GM18868 (cell line): ENCODE measurements around the gene RHOD.

ENCODE experiments used
- ATAC-seq: cut with Tn5 transposase; IDR thresholded peaks from one replicate; pipeline ENCODE4 v1.9.1; 2021; ENCODE audit warnings: mild to moderate bottlenecking, moderate library complexity; ENCODE audit not compliant: unreplicated experiment

Gene RHOD

DNA sequence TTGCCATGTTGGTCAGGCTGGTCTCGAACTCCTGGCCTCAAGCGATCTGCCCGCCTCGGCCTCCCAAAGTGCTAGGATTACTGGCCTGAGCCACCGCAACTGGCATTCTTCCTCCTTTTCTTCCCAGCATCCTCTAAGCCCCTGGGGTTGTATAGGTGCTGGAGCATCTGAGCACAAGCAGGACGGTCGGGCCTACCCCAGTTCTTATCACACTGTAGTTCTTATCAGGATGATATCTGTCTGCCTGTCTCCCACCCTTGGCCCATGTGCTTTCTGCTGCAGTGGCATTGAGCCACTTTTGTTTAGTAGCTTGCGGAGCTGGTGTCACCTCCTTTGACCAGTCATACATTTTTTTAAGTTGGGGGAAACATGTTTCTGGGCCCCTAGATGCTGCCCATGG lies 1.9 kb downstream of the RHOD start:
- ATAC-seq: no peak

DNA sequence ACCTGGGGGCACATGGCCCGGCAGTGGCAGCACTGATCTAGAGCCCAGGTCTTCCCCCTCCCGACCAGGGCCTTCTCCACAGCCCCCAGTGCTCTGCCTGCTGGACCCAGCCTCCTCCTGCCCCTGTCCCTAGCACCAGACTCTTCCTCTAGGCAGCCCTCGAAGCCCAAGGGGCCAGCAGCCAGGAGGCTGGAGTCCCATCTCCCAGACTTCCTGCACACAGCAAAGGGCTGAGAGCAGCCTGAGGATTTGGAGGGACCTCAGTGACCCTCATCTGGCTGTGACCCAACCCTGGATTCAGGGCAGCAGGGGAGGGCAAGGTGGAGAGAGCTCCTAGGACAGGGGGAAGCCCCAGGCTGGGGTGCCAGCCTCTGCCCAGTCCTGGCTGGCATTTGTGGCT lies 3.0 kb downstream of the RHOD start:
- no peak for ATAC-seq

DNA sequence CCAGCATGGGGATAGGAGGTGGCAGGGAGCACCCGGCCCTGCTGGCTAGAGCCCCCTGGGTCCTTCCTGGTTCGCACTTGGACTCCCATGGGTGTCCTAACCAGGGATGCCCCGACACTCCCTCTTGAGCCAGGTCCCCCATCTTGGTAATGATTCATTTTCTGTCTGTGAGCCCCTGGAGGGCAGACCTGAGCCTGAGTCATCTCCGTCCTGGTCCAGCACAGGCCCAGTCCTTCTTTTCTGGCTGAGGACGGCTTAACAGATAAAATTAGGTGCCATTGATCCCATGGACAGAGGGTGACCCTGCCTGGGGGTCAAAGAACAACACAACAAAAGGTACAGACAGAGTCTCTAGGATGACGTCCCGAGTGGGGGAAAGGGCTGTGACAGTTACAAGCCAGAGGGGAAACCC lies 3.5 kb downstream of the RHOD start:
- no peak for ATAC-seq

DNA sequence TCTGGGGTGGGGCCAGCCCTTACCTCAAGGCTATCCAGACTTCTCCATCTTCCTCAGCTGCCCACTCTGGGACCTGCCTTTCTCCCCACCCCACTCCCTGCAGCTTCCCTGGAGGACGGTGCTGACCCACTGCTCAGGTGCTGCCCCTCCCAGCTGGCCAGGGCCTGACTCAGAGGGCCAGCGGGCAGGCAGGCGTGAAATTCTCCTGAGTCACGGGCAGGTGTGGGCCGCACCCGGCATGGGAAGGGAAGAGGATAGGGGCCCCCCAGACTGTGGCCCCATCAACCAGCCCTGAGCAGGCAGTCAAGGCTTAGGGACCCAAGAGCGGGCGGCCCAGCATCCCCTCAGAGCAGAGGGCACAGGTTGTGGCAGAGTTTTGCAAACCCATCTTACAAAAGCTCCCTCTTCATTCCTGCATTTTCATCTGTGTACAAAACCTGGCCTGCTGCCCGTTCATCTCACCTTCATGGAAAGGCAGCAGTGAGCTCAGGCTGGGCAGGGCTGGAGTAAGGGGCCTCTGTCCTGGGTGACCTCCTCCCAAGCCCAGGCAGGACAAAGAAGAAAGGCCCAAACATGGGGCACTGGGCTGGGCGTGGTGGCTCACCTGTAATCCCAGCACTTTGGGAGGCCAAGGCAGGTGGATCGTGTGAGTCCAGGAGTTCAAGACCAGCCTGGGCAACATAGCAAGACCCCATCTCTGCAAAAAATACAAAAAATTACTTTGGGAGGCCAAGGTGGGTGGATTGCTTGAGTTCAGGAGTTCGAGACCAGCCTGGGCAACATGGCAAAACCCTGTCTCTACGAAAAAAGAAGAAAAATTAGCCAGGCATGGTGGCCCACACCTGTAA lies 6.1 kb downstream of the RHOD start:
- no peak for ATAC-seq

DNA sequence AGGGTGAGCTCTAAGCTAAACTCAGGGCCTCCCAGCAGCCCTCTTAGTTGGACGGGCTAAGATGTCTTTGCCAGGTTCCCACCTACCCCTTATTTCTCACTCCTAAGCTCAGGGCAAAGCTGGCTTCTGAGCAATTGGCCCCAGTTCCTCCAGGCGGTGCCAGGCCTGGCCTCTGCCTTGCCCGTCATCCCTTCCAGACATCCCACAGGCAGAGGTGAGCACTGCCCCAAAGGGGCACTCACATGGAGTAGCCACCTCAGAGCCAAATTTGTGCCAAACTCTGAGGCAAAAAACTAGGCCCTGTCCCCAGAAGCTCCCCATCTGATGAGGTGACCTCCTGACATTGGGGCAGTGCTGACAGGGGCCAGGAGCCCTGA lies 9.7 kb downstream of the RHOD start:
- no peak for ATAC-seq

DNA sequence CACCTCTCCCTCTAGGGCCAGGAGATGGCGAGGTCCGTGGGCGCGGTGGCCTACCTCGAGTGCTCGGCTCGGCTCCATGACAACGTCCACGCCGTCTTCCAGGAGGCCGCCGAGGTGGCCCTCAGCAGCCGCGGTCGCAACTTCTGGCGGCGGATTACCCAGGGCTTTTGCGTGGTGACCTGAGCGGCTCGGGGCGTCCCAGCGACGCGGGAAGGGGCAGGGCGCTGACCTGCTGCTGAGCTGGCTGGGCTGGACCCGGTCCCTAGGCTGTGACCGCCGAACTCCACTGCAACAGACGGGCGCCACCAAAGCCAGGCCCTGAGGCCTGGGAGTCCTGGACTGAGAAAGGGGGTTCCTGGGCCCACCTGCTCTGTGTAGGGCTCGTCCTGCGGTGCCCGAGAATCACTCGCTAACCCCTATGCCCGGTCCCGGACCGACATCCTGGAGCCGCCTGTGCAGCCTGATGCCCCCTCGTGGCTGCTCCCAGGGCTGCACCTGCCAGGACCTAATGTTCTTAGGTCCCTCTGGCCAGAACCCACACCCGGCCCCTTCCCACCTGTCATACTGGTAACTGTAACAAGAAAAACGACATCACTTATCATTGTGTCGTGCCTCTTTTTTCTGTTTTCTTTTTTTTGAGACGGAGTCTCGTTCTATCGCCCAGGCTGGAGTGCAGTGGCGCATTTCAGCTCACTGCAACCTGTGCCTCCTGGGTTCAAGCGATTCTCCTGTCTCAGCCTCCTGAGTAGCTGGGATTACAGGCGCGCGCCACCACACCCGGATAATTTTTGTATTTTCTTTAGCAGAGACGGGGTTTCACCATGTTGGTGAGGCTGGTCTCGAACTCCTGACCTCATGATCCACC lies 15.0 kb downstream of the RHOD start:
- no peak for ATAC-seq

DNA sequence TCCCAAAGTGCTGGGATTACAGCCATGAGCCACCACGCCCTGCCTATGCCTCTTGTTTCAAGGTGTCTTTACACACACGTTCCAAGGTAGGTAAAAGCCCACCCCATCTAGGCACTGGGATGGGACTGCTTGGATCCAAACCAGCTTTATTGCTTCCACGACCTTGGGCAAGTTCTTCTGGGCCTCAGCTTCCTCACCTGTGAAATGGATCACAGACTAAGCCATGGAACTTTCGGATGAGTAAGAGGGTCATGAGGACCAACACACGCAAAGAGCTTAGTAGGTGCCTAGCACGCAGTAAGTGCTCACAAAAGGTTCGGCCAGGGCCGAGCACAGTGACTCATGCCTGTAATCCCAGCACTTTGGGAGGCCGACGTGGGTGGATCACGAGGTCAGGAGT lies 15.6 kb downstream of the RHOD start:
- no peak for ATAC-seq

DNA sequence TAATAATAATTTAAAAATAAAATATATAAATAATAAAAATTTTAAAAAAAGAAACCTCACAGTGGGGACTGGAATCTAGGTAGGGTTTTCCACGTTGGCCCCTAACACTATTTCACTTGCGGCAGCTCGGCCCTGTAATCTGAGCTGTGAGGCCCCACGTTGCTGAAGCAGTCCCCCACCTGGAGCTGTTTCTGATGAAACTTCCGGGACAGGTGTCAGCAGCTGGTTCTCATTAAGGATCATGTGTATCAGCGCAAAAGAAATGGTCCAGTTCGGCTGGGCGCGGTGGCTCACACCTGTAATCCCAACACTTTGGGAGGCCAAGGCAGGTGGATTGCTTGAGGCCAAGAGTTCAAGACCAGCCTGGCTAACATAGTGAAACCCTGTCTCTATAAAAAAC lies 17.3 kb downstream of the RHOD start:
- no peak for ATAC-seq

DNA sequence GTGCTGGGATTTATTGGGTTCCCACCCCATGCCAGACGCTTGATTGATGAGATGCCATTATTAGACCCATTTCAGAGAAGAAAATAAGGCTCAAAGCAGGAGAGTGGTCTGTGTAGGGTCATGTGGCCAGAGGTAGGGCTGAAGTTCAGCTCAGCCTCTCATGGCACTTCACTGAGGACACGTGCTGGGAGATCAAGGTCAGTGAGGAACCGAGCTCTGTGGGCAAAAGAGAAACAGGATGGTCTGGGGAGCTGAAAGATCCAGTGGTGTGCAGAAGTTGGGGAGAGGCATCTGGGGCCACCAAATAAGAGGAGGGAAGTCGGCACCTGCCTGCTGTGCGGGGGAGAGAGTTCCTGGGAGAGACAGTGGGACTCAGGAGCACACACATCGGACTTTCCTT lies 19.6 kb downstream of the RHOD start:
- no peak for ATAC-seq

DNA sequence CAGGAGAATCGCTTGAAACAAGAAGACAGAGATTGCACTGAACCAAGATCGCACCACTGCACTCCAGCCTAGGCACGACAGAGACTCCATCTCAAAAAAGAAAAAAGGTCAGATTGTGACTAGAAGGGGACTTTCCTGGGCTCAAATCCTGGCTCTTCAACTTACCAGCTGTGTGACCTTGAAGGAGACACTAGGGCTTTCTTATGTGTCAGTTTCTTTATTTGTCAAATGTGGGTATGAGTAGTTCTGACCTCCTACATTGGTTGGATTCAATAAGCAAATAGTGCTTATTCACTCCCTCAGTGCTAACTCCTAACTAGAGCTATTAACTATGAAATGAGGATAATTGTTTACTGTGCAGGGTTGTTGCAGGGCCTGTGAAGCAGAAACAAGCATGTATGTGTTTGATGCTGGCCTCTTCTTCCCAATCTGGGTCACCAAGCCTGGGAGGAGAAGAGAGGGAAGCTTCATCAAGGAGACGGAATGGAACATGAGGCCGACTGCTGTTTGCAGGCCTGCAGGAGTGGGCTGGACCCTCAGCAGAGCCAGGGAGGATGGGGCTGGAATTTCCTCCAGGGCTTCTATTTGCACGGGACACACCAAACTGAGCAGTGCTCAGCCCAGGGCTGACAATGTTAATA lies 22.5 kb downstream of the RHOD start:
- ATAC-seq: no peak

DNA sequence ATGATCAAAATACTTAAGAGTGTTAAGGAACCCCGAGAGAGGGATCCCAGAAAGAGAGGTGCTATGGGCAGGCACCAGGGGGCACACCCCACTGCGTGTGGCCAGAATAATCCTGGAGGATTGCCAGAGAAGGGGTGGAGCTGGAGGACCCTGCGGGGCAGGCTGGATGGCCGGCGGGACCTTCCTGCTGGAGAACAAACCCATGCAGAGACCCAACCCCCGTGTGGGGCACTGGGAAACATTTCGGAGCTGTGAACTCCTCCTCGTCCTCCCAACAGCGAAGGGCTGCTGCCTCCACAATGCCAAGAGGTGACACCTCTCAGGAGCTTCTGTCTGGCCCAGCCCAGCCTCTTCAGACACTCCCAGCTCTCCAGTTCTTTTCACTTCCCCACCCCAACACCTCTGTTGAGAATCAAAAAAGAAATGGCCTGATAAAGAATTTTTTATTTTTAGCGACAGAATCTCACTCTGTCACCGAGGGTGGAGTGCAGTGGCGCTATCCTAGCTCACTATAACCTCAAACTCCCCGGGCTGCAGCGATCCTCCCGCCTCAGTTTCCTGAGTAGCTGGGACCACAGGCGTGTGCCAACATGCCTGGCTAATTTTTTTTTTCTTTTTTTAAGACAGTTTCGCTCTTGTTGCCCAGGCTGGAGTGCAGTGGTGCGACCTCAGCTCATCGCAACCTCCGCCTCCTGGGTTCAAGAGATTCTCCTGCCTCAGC lies 25.6 kb downstream of the RHOD start:
- ATAC-seq: no peak

DNA sequence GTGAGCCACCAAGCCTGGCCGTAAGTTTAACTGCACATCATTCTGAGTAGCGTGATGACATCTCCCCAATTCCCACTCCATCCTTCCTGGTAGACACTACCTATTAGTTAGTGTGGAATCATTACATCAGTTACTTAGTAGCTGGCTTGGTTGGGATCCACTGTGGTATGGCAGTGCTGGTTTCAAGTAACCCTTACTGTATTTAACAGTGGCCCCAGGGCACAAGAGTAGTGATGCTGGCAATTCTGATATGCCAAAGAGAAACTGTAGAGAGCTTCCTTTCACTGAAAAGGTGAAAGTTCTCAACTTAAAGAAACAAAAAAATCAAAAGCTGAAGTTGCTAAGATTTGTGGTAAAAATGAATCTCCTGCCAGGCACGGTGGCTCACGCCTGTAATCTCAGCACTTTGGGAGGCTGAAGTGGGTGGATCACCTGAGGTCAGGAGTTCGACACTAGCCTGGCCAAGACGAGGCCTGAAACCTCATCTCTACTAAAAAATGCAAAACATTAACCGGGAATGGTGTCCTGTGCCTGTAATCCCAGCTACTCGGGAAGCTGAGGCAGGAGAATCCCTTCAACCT lies 27.2 kb downstream of the RHOD start:
- ATAC-seq: no peak

DNA sequence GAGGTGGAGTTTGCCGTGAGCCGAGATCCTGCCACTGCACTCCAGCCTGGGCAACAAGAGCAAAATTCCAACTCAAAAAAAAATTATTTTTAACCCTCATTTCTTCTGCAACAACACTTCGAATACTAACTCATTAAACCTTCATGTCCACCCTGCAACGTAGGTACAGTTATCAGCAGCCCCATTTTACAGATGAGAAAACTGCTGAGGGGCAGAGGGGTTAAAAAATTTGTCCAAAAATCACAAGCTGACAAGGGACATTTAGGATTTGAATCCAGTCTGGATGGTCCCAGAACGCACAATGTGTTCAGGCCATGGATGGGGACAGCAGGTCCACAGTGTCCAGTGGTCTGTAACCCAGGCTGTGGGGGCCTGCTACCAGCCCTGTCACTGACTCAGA lies 29.0 kb downstream of the RHOD start:
- no peak for ATAC-seq

DNA sequence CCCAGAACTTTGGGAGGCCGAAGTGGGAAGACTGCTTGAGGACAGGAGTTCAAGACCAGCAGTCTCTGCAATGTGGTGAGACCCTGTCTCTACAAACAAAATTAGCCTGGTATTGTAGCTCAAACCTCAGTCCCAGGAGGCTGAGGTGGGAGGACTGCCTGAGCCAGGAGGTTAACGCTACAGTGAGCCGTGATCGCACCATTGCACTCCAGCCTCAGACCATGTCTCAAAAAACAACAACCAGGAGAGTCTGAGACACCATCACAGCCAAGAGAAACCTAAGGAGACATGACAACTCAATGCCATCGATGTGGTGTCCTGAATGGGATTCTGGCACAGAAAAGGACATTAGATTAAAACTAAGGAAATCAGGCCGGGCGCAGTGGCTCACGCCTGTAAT lies 34.1 kb downstream of the RHOD start:
- no peak for ATAC-seq

DNA sequence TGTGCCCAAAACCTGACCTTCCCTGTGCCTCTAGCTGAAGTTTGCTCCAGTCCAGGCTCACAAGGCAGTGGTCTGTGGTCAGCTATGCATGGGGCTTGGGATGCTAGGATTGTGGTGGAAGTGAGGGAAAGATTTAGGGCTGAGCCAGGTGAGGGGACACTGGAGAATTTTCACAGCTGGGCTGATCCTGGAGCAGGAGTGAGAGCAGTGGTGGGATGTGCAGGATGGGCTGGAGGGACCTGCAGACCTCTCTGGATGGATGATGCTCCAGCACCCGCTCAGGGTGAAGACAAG lies 38.5 kb downstream of the RHOD start:
- ATAC-seq: no peak

DNA sequence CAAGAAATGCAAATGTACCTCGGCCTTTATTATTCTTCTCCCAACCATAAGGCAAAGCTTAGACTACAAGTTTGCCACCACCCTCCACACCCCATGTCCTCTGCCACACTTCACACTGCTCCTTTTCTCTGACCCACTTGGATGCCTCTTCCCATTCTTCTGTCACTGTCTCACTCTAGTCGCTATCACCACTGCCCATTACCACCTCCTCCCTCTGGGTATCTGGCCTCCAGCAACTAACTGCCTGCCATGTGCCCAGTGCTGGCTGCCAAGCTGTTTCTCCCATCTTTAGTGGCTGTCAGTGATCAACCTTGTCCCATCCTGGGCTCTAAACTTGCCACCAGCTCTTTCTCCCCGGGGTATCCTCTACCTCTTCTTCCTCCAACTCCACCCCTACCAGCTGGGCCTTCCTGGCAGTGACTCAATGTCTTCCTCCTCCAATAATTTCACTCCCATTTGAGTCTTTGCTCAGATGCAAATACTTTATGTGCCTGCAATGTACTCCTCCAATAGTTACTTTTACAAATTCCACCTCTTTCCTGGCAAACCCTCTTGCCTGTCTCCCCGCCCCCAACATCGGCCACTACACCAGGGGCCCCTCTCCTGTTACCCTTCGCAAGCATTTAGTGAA lies 42.3 kb downstream of the RHOD start:
- ATAC-seq: no peak

DNA sequence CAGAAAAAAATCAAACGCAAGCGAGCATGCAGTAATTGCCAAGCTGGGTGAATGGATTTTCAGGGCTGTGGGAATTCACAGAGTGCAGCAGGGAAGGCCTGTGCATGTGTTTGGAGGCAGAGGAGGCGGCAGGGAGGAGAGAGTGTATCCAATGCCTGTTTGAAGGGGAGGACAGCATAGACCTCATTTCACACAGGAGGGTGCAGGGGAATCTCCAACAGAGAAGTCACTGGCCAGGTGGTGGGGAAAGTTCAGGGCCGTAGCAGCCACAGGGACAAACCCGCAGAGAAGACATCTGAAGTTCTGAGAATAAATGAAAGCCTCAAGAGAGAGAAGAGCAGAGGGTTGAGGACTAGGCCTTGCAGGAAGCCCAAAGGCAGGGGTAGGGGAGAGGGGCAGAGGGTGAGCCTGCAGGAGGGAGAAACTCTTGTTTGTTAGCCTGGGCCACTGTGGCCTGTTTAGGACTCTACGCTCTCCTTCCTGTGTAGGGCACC lies 43.2 kb downstream of the RHOD start:
- peak; percentile 40 for ATAC-seq

DNA sequence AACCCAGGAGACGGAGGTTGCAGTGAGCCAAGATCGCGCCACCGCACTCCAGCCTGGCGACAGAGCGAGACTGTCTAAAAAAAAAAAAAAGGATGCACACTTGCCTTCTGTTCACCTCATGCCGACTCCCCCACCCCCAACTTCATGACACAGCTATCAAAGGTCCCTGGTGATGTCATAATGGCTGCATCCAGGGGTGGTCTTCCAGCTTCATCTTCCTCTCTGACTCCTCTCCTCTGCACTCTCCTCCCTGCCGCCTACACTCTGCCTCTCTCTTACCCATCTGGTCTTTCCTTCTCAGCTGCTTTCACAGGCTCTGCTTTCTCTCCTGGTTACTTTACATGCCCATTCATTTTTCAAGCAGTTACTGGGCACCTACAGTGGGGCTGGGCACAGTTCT lies 46.0 kb downstream of the RHOD start:
- no peak for ATAC-seq

DNA sequence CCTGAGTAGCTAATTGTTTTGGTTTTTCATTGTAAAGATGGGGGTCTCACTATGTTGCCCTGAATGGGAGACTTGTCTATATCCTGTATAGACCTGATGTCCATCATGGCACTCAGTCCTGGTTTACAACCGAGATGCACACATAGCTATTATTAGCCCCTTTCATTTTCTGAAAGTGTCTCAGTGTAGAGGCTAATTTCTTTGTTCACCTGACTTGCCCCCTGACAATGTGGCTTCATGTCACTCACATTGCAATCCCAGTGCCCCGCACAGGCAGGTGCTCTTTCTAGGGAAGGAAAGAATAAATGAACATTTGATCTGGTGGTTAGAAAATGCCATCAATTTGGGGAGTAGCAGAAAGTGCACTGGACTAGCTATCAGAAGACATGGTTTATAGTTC lies 49.3 kb downstream of the RHOD start:
- ATAC-seq: no peak

DNA sequence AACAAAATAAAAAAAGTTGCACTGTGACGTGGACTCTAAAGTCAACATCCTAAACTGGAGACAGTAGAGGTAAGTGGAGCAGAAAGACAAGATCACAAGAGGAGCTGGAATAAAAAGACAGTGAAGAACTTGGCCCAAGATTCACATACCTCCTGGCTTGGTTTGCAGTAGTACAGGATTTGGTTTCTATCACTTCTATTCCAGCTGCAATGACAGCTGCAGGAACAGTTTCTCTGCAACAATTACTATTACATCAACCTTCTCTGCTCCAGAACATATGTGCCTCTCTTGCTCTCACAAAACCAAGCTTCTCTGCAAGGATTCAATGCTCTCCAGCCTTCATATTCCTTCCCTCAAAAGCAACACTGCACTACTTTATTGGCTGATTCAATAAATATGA lies 54.6 kb downstream of the RHOD start:
- no peak for ATAC-seq
